HAP-1 (cell line): ENCODE results near the gene NAB1.
"Not testable (repeated sequence)": the region's sequence is repeated elsewhere in the genome, so short reads cannot be mapped to it uniquely, and the experiment has no call there.

ENCODE experiments used
- DNase-seq, 2 experiments: peaks; one replicate each; pipeline ENCODE4 v3.0.0-alpha.2; 2016 to 2020; ENCODE audit warnings: low spot score in 2 of 2
- H3K27me3 ChIP-seq: fragments of 250-450 bp; sonication (Bioruptor Pico); 2 replicates; pipeline ENCODE4 v1.5.1; 2020; ENCODE audit warnings: low read depth, mild to moderate bottlenecking, moderate library complexity
- H3K36me3 ChIP-seq: fragments of 250-450 bp; sonication (Bioruptor Pico); replicated peaks from 2 replicates; pipeline ENCODE4 v1.5.1; 2020; ENCODE audit warnings: mild to moderate bottlenecking
- H3K4me1 ChIP-seq: fragments of 250-450 bp; sonication (Bioruptor Pico); 2 replicates; pipeline ENCODE4 v1.5.1; 2020; ENCODE audit warnings: mild to moderate bottlenecking
- H3K4me3 ChIP-seq: fragments of 250-450 bp; sonication (Bioruptor Pico); 2 replicates; pipeline ENCODE4 v1.5.1; 2020; ENCODE audit warnings: mild to moderate bottlenecking, moderate library complexity
- H3K9me3 ChIP-seq: fragments of 250-450 bp; sonication (Bioruptor Pico); 2 replicates; pipeline ENCODE4 v1.5.1; 2020; ENCODE audit warnings: mild to moderate bottlenecking, moderate library complexity
- in situ Hi-C: fragments of 300-500 bp; cut with MboI; formaldehyde crosslinking; loops from 3 replicates; pipeline ENCODE4 v1.14.3; 2020; ENCODE audit warnings: low sequenced_read_pairs, inconsistent platforms, mixed read lengths

NAB1 gene

DNA sequence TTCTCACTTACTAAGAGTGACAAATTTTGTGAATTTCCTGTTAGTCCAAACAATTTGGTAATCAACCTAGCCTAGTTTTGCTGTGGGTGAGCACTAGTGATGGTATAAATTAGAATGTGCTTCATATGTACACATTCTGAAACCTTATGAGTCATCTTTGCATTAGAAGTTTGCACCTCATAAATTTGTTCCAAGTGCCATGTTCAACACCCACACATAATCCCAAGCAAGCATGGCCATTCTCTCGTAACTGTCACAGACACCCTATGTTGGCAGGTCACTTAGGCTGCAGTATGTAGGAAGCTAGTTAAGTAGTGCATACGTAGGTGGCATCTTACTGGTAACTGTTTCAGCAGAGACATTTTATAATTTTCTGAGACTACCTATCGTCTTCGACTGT lies 46.9 kb downstream of the NAB1 start:
- DNase-seq = no peak
- in situ Hi-C loops = no loop called here
- Histone ChIP-seq H3K4me1 (no peaks in the 10 kb centered on the region), H3K9me3 (no peaks in the 10 kb centered on the region), H3K36me3 (peaks cover 3% of the 10 kb centered on the region), H3K27me3 (no peaks in the 10 kb centered on the region), H3K4me3 (no peak overlapping the region)

- H3K9me3 ChIP-seq = no peaks in the 10 kb centered on the region
- in situ Hi-C loops = no loop called here
Measured at GRCh38 chr2:190696792-190697398, 48.0 kb downstream of the NAB1 start.

GRCh38 chr2:190697421-190697820 lies 48.5 kb downstream of the NAB1 start:
- no peak for DNase-seq
- Histone ChIP-seq H3K9me3 (no peaks in the 10 kb centered on the region), H3K27me3 (no peaks in the 10 kb centered on the region), H3K36me3 (no peaks in the 10 kb centered on the region), H3K4me3 (no peak overlapping the region), H3K4me1 (no peaks in the 10 kb centered on the region)
- in situ Hi-C loops = no loop called here

More at GRCh38 chr2:190696792-190697398, 48.0 kb downstream of the NAB1 start:
- Histone ChIP-seq H3K36me3 (no peaks in the 10 kb centered on the region), H3K4me1 (no peaks in the 10 kb centered on the region), H3K27me3 (no peaks in the 10 kb centered on the region), H3K4me3 (no peak overlapping the region)
- DNase-seq = no peak

- Histone ChIP-seq H3K4me1 (no peaks in the 10 kb centered on the region), H3K36me3 (no peaks in the 10 kb centered on the region), H3K9me3 (no peaks in the 10 kb centered on the region), H3K4me3 (no peak overlapping the region), H3K27me3 (no peaks in the 10 kb centered on the region)
- in situ Hi-C loops = no loop called here
- DNase-seq = peak in 1 of 2 experiments; percentile 28
Measured at GRCh38 chr2:190698895-190699294, 50.0 kb downstream of the NAB1 start.

- Histone ChIP-seq H3K9me3 (no peaks in the 10 kb centered on the region), H3K4me3 (no peak overlapping the region), H3K27me3 (no peaks in the 10 kb centered on the region), H3K4me1 (no peaks in the 10 kb centered on the region), H3K36me3 (no peaks in the 10 kb centered on the region)
- DNase-seq = no peak
- in situ Hi-C loops = no loop called here
Measured at GRCh38 chr2:190701586-190701985, 52.7 kb downstream of the NAB1 start.

DNA sequence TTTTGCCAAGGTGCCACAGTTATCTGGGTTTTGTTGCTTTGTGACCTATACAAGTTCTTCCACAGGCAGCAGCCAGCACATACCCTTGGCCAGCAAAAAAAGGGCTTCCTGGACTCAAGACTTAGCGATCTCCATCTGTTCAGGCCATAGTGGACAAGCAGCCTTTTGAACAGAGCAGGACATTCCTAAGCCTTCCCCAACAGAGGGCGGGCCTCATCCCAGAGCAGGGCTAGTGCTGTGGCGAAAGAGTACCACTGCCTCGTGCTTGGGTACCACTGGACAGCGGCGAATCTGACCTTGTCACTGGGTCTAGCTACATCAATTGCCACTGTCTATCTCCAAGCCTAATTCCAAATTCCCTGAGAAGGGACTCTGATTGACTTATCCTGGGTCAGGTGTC lies 56.4 kb downstream of the NAB1 start:
- DNase-seq = no peak
- Histone ChIP-seq H3K4me3 (no peak overlapping the region), H3K36me3 (no peaks in the 10 kb centered on the region), H3K9me3 (no peaks in the 10 kb centered on the region), H3K27me3 (no peaks in the 10 kb centered on the region), H3K4me1 (no peaks in the 10 kb centered on the region)
- in situ Hi-C loops = no loop called here

- no peaks in the 10 kb centered on the region for H3K9me3 ChIP-seq
- no peaks in the 10 kb centered on the region for H3K4me1 ChIP-seq
- no peaks in the 10 kb centered on the region for H3K27me3 ChIP-seq
- H3K36me3 ChIP-seq = no peaks in the 10 kb centered on the region
- DNase-seq = no peak
- H3K4me3 ChIP-seq = no peak overlapping the region
- in situ Hi-C loops = no loop called here
Measured at GRCh38 chr2:190707726-190708125, 58.8 kb downstream of the NAB1 start.

GRCh38 chr2:190708650-190709049 lies 59.8 kb downstream of the NAB1 start:
- H3K4me1 ChIP-seq, DNase-seq, H3K9me3 ChIP-seq, H3K4me3 ChIP-seq, in situ Hi-C loops, H3K27me3 ChIP-seq, H3K36me3 ChIP-seq: not testable (repeated sequence)

DNA sequence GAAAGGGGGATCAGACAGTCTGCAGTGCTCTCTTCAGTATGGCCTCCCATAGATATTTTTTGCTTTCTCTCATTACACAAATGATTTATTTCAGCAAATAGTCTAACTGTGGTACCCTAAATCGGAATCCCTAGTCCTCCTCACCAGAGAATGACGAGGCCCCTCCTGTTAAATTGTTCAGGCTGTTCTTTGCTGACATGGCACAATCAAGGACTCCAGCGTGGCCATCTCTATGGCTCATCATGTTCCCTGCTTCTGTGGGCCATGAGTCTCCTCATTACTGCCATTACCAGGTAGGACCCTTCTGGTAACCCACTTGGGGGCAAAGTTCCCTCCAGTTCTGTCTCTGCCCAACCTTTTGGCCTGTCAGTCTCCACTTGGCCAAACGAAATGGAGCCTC lies 62.2 kb downstream of the NAB1 start:
- Histone ChIP-seq H3K4me3 (no peak overlapping the region), H3K36me3 (no peaks in the 10 kb centered on the region), H3K27me3 (no peaks in the 10 kb centered on the region), H3K9me3 (no peaks in the 10 kb centered on the region), H3K4me1 (no peaks in the 10 kb centered on the region)
- in situ Hi-C loops = no loop called here
- no peak for DNase-seq

- Histone ChIP-seq H3K4me1 (no peaks in the 10 kb centered on the region), H3K9me3 (no peaks in the 10 kb centered on the region), H3K36me3 (no peaks in the 10 kb centered on the region), H3K4me3 (no peak overlapping the region), H3K27me3 (no peaks in the 10 kb centered on the region)
- in situ Hi-C loops = no loop called here
- DNase-seq = no peak
Measured at GRCh38 chr2:190713471-190713870, 64.6 kb downstream of the NAB1 start.

DNA sequence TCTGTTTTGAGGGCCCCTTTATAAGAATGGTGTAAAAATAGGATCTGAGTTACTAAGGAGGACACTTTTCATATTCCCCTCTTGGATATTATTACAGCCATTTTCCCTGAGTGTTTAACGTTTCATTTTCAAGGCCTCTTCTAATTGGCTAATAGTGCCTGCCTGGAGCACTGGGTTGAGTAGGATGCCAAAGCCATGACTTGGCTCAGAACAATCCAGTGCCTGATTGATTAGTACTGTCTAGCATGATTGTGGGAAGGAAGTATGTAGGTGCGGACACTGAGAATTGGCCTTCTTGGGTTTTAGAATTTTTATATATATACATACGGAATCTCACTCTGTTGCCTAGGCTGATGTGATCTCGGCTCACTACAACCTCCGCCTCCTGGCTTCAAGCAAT lies 66.1 kb downstream of the NAB1 start:
- H3K4me1 ChIP-seq = no peaks in the 10 kb centered on the region
- in situ Hi-C loops = no loop called here
- no peak for DNase-seq
- H3K27me3 ChIP-seq = no peaks in the 10 kb centered on the region
- no peaks in the 10 kb centered on the region for H3K36me3 ChIP-seq
- H3K4me3 ChIP-seq = no peak overlapping the region
- no peaks in the 10 kb centered on the region for H3K9me3 ChIP-seq

DNA sequence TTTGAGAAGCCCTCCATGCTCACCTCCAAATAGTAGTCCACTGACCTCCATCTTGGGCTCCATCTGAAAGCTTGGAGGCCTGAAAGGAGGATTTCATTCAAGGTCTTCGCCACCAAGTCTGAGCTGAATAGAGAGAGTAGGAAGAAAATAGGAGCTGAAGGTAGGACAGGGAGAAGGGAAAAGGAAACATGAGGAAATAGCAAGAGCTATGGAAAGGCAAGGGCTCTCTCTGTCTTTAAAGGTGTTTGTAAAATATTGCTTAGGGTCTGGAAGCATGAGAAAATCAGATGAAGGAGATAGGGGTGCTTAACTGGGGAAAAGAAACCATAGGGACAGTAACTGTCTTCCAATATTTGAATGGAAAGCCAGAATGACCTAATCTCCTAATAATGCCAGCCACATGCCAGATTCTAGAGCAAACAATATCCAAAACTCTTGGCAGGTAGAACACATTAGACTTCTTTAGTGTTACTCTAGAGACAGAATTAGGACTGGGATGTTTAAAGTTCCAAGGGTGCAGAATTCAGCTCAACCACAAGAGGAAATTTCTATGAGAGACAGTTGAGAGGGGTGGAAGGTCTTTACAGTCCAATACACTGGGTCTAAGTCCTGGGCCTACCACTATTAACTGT lies 67.4 kb downstream of the NAB1 start:
- DNase-seq = no peak
- Histone ChIP-seq H3K9me3 (no peaks in the 10 kb centered on the region), H3K4me1 (peaks cover 7% of the 10 kb centered on the region; the same call in 1 of the 2 replicates), H3K27me3 (no peaks in the 10 kb centered on the region), H3K36me3 (no peaks in the 10 kb centered on the region), H3K4me3 (no peak overlapping the region)
- in situ Hi-C loops = no loop called here

DNA sequence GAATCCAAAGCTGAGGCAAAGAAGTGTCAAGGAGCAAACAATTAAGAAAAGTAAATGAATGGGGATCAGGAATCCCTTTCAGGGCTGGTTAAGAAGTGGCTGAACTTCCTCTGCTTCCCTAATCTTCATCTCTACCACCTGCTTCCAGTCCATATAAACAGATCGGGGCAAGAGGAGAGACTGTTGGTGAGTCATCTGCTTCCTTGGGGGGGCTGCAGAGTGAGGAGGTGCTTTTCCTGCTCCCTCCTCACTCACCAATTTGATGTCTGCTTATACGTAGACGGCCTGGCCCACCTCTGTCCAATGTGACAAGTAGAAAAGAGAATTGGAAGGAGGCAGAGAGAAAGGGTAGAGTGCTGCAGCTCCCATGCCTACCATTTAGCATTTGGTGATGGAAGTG lies 68.4 kb downstream of the NAB1 start:
- Histone ChIP-seq H3K4me1 (peaks cover 7% of the 10 kb centered on the region; the same call in 1 of the 2 replicates), H3K4me3 (no peak overlapping the region), H3K27me3 (no peaks in the 10 kb centered on the region), H3K36me3 (no peaks in the 10 kb centered on the region), H3K9me3 (no peaks in the 10 kb centered on the region)
- in situ Hi-C loops = no loop called here
- DNase-seq = no peak

GRCh38 chr2:190717764-190718651 lies 69.1 kb downstream of the NAB1 start:
- H3K36me3 ChIP-seq = no peaks in the 10 kb centered on the region
- in situ Hi-C loops = no loop called here
- no peaks in the 10 kb centered on the region for H3K9me3 ChIP-seq
- DNase-seq = no peak
- H3K4me1 ChIP-seq = peaks cover 7% of the 10 kb centered on the region; the same call in 1 of the 2 replicates
- H3K27me3 ChIP-seq = no peaks in the 10 kb centered on the region
- no peak overlapping the region for H3K4me3 ChIP-seq
